IMR-90 (cell line): ENCODE data around the gene PARD6G. TPM values are rescaled to one million over a fixed set of nuclear protein-coding genes. Genes with fewer than 3 reads are reported as not detected.

ENCODE experiments used
- ATAC-seq: fragments of 200-7000 bp; cut with Tn5 transposase; 2 replicates; pipeline ENCODE4 v1.9.1; 2020; ENCODE audit warnings: low read depth, mild to moderate bottlenecking, moderate library complexity
- BruUV-seq: library from RNA; stranded (reverse); fragments of 400-500 nt; replicated peaks from 2 replicates; lab custom pipeline; 2021; lab: Mats Ljungman, UMichigan
- CTCF ChIA-PET: fragments of 300-600 bp; formaldehyde crosslinking; extraction: SDS; loops from one replicate; lab custom pipeline; 2021; ENCODE audit warnings: antibody characterized with exemption; lab: Yijun Ruan, JAX
- POLR2A ChIA-PET: fragments of 300-600 bp; sonication (Branson Sonifier 250); formaldehyde crosslinking; loops from one replicate; lab custom pipeline; 2022; ENCODE audit warnings: antibody characterized with exemption; ENCODE audit not compliant: unreplicated experiment; lab: Charles Lee
- DNase-seq: peaks from one replicate; pipeline ENCODE4 v3.0.0; 2013
- H2AFZ ChIP-seq: replicated peaks from 2 replicates; pipeline ENCODE3; 2013; ENCODE audit warnings: low read length, mild to moderate bottlenecking; ENCODE audit not compliant: poor library complexity
- H2AK5ac ChIP-seq: 2 replicates; pipeline ENCODE4 v1.6.1; 2013; ENCODE audit warnings: low read depth, low read length, inconsistent platforms
- H2AK9ac ChIP-seq: replicated peaks from 2 replicates; pipeline ENCODE3; 2013; ENCODE audit warnings: mild to moderate bottlenecking, low read depth, low read length, moderate library complexity; ENCODE audit not compliant: poor library complexity
- H2BK120ac ChIP-seq: 2 replicates; pipeline ENCODE4 v1.6.1; 2013; ENCODE audit warnings: low read depth, low read length, inconsistent platforms
- H2BK15ac ChIP-seq: 3 replicates; pipeline ENCODE4 v1.6.1; 2013; ENCODE audit warnings: low read depth, low read length, inconsistent platforms
- H2BK20ac ChIP-seq: 2 replicates; pipeline ENCODE4 v1.6.1; 2013; ENCODE audit warnings: low read depth, mild to moderate bottlenecking, inconsistent platforms, low read length, moderate library complexity
- H2BK5ac ChIP-seq: 2 replicates; pipeline ENCODE4 v1.6.1; 2013; ENCODE audit warnings: mild to moderate bottlenecking, low read depth, low read length, inconsistent platforms; ENCODE audit not compliant: poor library complexity, severe bottlenecking
- H3K14ac ChIP-seq: replicated peaks from 2 replicates; pipeline ENCODE4 v1.6.1; 2013; ENCODE audit warnings: low read depth, low read length, inconsistent platforms
- H3K18ac ChIP-seq: 2 replicates; pipeline ENCODE4 v1.6.1; 2013; ENCODE audit warnings: low read depth, low read length, control low read depth
- H3K23ac ChIP-seq: 2 replicates; pipeline ENCODE4 v1.6.1; 2013; ENCODE audit warnings: low read depth, low read length, inconsistent platforms
- H3K27ac ChIP-seq: 2 replicates; pipeline ENCODE4 v1.5.1; 2013; ENCODE audit warnings: mild to moderate bottlenecking, control low read depth, low read length; ENCODE audit not compliant: insufficient read depth
- H3K27me3 ChIP-seq: 2 replicates; pipeline ENCODE4 v1.6.1; 2013; ENCODE audit warnings: low read length; ENCODE audit not compliant: control insufficient read depth, insufficient read depth
- H3K36me3 ChIP-seq: 2 replicates; pipeline ENCODE4 v1.6.1; 2013; ENCODE audit warnings: low read length, mixed read lengths; ENCODE audit not compliant: control insufficient read depth, insufficient read depth
- H3K4ac ChIP-seq: 2 replicates; pipeline ENCODE4 v1.6.1; 2013; ENCODE audit warnings: low read depth, low read length, inconsistent platforms
- H3K4me1 ChIP-seq: 2 replicates; pipeline ENCODE4 v1.6.1; 2013; ENCODE audit warnings: low read length, mixed read lengths; ENCODE audit not compliant: control insufficient read depth, insufficient read depth
- H3K4me2 ChIP-seq: 2 replicates; pipeline ENCODE4 v1.6.1; 2013; ENCODE audit warnings: low read depth, mild to moderate bottlenecking, control low read depth, low read length, moderate library complexity
- H3K4me3 ChIP-seq: 2 replicates; pipeline ENCODE4 v1.5.1; 2013; ENCODE audit warnings: low read depth, mild to moderate bottlenecking, control low read depth, low read length, moderate library complexity; ENCODE audit not compliant: insufficient read depth
- H3K56ac ChIP-seq: 2 replicates; pipeline ENCODE4 v1.6.1; 2013; ENCODE audit warnings: low read length, inconsistent platforms; ENCODE audit not compliant: insufficient read depth; ENCODE audit errors: extremely low read depth
- H3K79me1 ChIP-seq, 2 experiments: 2 replicates each; pipeline ENCODE4 v1.6.1; 2013; ENCODE audit warnings: low read length in 2 of 2, inconsistent platforms in 1 of 2, low read depth in 1 of 2
- H3K9ac ChIP-seq: 2 replicates; pipeline ENCODE4 v1.6.1; 2013; ENCODE audit warnings: low read depth, low read length, control low read depth
- H3K9me1 ChIP-seq: 2 replicates; pipeline ENCODE4 v1.6.1; 2013; ENCODE audit warnings: low read length, inconsistent platforms; ENCODE audit not compliant: insufficient read depth
- H3K9me3 ChIP-seq: 2 replicates; pipeline ENCODE4 v1.6.1; 2013; ENCODE audit warnings: low read length; ENCODE audit not compliant: control insufficient read depth, insufficient read depth
- H4K20me1 ChIP-seq: 2 replicates; pipeline ENCODE4 v1.6.1; 2013; ENCODE audit warnings: low read length, inconsistent platforms; ENCODE audit not compliant: insufficient read depth
- H4K5ac ChIP-seq: 2 replicates; pipeline ENCODE4 v1.6.1; 2013; ENCODE audit warnings: mild to moderate bottlenecking, low read depth, low read length, control low read depth
- H4K8ac ChIP-seq, 2 experiments: 2 replicates each; pipeline ENCODE4 v1.6.1; 2013; ENCODE audit warnings: low read depth in 2 of 2, low read length in 2 of 2, control low read depth in 1 of 2, inconsistent platforms in 1 of 2
- H4K91ac ChIP-seq: 2 replicates; pipeline ENCODE4 v1.6.1; 2013; ENCODE audit warnings: low read depth, low read length, inconsistent platforms; ENCODE audit not compliant: insufficient read depth
- CEBPB ChIP-seq: IDR thresholded peaks from 2 replicates; pipeline ENCODE4 v1.6.1; 2012; ENCODE audit warnings: low read depth, low read length, improper control_type of control experiment
- CHD1 ChIP-seq: IDR thresholded peaks from 2 replicates; pipeline ENCODE4 v1.6.1; 2012; ENCODE audit warnings: low read depth, low read length, improper control_type of control experiment
- FOS ChIP-seq: fragments of 150-350 bp; IDR thresholded peaks from 2 replicates; pipeline ENCODE4 v1.6.1; 2016; ENCODE audit warnings: low read depth, low read length
- MAFK ChIP-seq: IDR thresholded peaks from 2 replicates; pipeline ENCODE4 v1.6.1; 2012; ENCODE audit warnings: low read depth, low read length, improper control_type of control experiment
- MXI1 ChIP-seq: IDR thresholded peaks from 2 replicates; pipeline ENCODE4 v1.6.1; 2012; ENCODE audit warnings: low read depth, mild to moderate bottlenecking, low read length, moderate library complexity, borderline replicate concordance
- NFE2L2 ChIP-seq: fragments of 150-350 bp; IDR thresholded peaks from 2 replicates; pipeline ENCODE4 v1.6.1; 2016; ENCODE audit warnings: low read depth, mild to moderate bottlenecking, low read length
- RCOR1 ChIP-seq: IDR thresholded peaks from 2 replicates; pipeline ENCODE4 v1.6.1; 2012; ENCODE audit warnings: mild to moderate bottlenecking, low read length, improper control_type of control experiment; ENCODE audit not compliant: insufficient replicate concordance
- WGBS, 2 experiments: methylation state at CpG; one replicate each; pipeline versions ENCODE4 v1.1.5 to v1.1.7; 2013; ENCODE audit warnings: missing lambda C conversion rate in 2 of 2; ENCODE audit not compliant: insufficient read length in 1 of 2; ENCODE audit errors: extremely low coverage in 2 of 2; 5-methylcytosine and 5-hydroxymethylcytosine counted together
- dilution Hi-C: fragments of 300-500 bp; cut with HindIII; formaldehyde crosslinking; loops from one replicate; pipeline ENCODE4 v1.14.3; 2018; ENCODE audit warnings: low sequenced_read_pairs; ENCODE audit not compliant: unreplicated experiment
- in situ Hi-C: fragments of 300-500 bp; cut with MboI; formaldehyde crosslinking; loops from 3 replicates; pipeline ENCODE4 v1.14.3; 2019; ENCODE audit warnings: low sequenced_read_pairs, inconsistent platforms, mixed read lengths
- intact Hi-C: fragments of 100-400 bp; cut with micrococcal nuclease; formaldehyde crosslinking; loops from 2 replicates; pipeline ENCODE4 v1.10.0; 2022
- polyA plus RNA-seq, 3 experiments: library from polyadenylated mRNA; depleted of rRNA; stranded (reverse); fragments of >200 nt; gene quantifications; 2 replicates each; pipeline ENCODE4 v1.2.3, GENCODE V29; 2012; ENCODE audit warnings: low replicate concordance in 1 of 3
- total RNA-seq: library from RNA; depleted of rRNA; stranded (reverse); fragments of >200 nt; gene quantifications from 2 replicates; pipeline ENCODE4 v1.2.3, GENCODE V29; 2012
- TF ChIP-seq, protein P1 (sequence below): conservative IDR thresholded peaks from 2 replicates; pipeline ENCODE4 v1.5.1; 2012; ENCODE audit warnings: mild to moderate bottlenecking, low read depth, low read length, improper control_type of control experiment
- TF ChIP-seq, protein P2 (sequence below): fragments of 150-350 bp; IDR thresholded peaks from 2 replicates; pipeline ENCODE4 v1.6.1; 2016; ENCODE audit warnings: low read depth, mild to moderate bottlenecking, low read length, moderate library complexity, borderline replicate concordance

The PARD6G gene
- total and polyA plus RNA-seq, 2 of the 4 experiments (the other 2 are of a cell fraction), result 2.5 to 4.6 TPM

DNA sequence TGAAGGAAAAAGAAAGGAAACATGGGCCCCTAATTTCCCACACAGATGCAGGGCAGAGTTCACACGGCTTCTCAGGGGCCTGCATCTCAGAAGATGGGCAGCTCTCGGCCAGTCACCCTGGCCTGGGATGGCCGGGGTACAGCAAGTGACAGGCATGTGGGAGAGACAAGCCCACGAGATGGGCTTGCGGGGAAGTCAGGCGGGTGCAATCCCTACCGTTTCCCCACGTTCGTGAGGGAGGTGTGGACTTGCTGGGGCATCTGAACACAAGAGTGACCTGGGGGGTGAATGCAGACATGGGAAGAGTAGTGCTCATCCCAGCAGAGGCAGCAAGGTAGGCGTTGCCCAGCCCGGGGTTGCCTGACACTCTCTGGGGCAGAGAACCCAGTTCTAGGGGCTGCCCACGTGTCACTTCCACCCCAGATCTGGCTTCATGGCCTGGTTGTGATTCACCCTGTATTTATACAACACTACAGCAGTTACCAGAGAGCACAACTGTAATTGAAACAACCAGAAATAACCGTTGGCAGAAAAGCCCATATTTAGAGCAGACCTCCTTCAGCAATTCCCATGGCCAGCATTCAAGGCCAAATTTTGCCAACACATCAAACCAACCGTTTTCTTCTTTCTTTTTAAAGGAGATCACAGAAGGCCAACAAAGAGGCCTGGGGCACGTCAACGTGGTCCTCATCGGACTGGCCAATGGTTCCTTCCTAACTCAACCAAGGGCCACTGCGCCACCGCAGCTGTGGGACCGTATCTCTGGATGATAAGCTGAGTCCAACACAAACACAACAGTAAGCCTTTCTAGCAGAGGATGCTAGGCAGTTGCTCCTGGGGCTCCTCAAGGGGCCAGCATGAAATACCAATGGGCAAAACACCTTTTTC lies 58.4 kb downstream of the PARD6G start:
- WGBS, 2 experiments, result 95% methylated on average over 10 of the region's 20 CpGs; no CpG with 5 or more reads in 1 of the 2 experiments
- Histone ChIP-seq H2BK120ac (no peak overlapping the region), H3K4me3 (no peak overlapping the region), H3K9me3 (no peaks in the 10 kb centered on the region), H3K27me3 (no peaks in the 10 kb centered on the region), H3K36me3 (no peaks in the 10 kb centered on the region), H4K20me1 (no peaks in the 10 kb centered on the region; the same call in 1 of the 2 replicates), H2AK9ac (no peak overlapping the region), H3K27ac (no peak overlapping the region), H3K23ac (no peak overlapping the region), H4K5ac (no peak overlapping the region), H3K18ac (no peak overlapping the region), H3K4ac (no peak overlapping the region), H2AFZ (no peak overlapping the region), H3K4me2 (no peak overlapping the region), H2BK20ac (no peak overlapping the region), H2BK15ac (no peak overlapping the region), H4K91ac (no peak overlapping the region), H3K9me1 (no peaks in the 10 kb centered on the region), H2BK5ac (no peak overlapping the region), H3K14ac (no peak overlapping the region), H3K4me1 (no peaks in the 10 kb centered on the region), H4K8ac (no peak overlapping the region), H3K56ac (no peak overlapping the region), H3K79me1 (peaks cover 0 to 3% of the 10 kb centered on the region in 2 experiments; a peak in 1 of 4 replicates), H2AK5ac (no peak overlapping the region), H3K9ac (no peak overlapping the region)
- no peak for DNase-seq
- no TSS peak for BruUV-seq
- intact Hi-C loops, result no loop called here
- TF ChIP-seq, protein P1, sequence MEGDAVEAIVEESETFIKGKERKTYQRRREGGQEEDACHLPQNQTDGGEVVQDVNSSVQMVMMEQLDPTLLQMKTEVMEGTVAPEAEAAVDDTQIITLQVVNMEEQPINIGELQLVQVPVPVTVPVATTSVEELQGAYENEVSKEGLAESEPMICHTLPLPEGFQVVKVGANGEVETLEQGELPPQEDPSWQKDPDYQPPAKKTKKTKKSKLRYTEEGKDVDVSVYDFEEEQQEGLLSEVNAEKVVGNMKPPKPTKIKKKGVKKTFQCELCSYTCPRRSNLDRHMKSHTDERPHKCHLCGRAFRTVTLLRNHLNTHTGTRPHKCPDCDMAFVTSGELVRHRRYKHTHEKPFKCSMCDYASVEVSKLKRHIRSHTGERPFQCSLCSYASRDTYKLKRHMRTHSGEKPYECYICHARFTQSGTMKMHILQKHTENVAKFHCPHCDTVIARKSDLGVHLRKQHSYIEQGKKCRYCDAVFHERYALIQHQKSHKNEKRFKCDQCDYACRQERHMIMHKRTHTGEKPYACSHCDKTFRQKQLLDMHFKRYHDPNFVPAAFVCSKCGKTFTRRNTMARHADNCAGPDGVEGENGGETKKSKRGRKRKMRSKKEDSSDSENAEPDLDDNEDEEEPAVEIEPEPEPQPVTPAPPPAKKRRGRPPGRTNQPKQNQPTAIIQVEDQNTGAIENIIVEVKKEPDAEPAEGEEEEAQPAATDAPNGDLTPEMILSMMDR, result no peak
- no peak for TF ChIP-seq MAFK
- TF ChIP-seq MXI1, result no peak
- TF ChIP-seq RCOR1, result no peak
- TF ChIP-seq FOS, result no peak
- TF ChIP-seq CEBPB, result no peak
- TF ChIP-seq NFE2L2, result no peak
- TF ChIP-seq, protein P2, sequence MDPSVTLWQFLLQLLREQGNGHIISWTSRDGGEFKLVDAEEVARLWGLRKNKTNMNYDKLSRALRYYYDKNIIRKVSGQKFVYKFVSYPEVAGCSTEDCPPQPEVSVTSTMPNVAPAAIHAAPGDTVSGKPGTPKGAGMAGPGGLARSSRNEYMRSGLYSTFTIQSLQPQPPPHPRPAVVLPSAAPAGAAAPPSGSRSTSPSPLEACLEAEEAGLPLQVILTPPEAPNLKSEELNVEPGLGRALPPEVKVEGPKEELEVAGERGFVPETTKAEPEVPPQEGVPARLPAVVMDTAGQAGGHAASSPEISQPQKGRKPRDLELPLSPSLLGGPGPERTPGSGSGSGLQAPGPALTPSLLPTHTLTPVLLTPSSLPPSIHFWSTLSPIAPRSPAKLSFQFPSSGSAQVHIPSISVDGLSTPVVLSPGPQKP, result no peak
- TF ChIP-seq CHD1, result no peak
- in situ Hi-C loops, result no loop called here
- no peak; the same call in 1 of the 2 replicates for ATAC-seq
- dilution Hi-C loops, result no loop called here
- ChIA-PET POLR2A (no interaction called here), CTCF (no interaction called here)
